22Rv1 (cell line): ENCODE measurements around the gene KRTAP5-1.

ENCODE experiments used
- H3K27ac ChIP-seq: fragments of 450-650 bp; 2 replicates; pipeline ENCODE4 v1.5.1; 2017
- CTCF ChIP-seq: fragments of 450-650 bp; IDR thresholded peaks from 2 replicates; pipeline ENCODE4 v1.5.1; 2017; ENCODE audit warnings: mild to moderate bottlenecking
- ZFX ChIP-seq: fragments of 450-650 bp; IDR thresholded peaks from 2 replicates; pipeline ENCODE4 v1.6.1; 2017; ENCODE audit warnings: antibody characterized with exemption, borderline replicate concordance

Gene KRTAP5-1

GRCh38 chr11:1536065-1536843 is 48.8 kb downstream of the KRTAP5-1 start:
- TF ChIP-seq ZFX: no peak
- TF ChIP-seq CTCF: no peak
- H3K27ac ChIP-seq: no peak overlapping the region

GRCh38 chr11:1534682-1535081 is 50.4 kb downstream of the KRTAP5-1 start:
- TF ChIP-seq CTCF (no peak), ZFX (no peak)
- no peak overlapping the region for H3K27ac ChIP-seq
